HG03457 (cell line): ENCODE measurements around the gene PRR13.
"Not testable (repeated sequence)": the region's sequence is repeated elsewhere in the genome, so short reads cannot be mapped to it uniquely, and the experiment has no call there.

Experiments used
- ATAC-seq: cut with Tn5 transposase; IDR thresholded peaks from one replicate; pipeline ENCODE4 v1.9.1; 2021; ENCODE audit warnings: moderate number of reproducible peaks; ENCODE audit not compliant: unreplicated experiment

Gene PRR13

DNA sequence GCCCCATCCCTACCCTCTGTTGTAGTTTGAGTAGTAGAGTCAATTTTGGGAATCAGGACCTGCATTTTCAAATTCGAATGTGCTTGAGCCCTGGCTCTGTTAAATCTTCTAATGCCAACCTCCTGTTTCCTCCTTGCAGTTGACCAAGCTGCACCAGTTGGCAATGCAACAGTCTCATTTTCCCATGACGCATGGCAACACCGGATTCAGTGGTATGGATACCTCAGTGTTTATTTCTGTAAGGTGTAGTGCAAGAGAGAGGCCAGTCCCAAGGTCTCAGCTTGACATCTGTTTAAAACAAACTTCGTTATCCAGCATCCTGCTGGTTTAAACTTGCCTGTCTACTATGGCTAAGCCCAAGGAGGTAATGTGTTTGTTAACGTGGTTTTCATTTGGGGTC is 25.5 kb downstream of the PRR13 start:
- no peak for ATAC-seq

DNA sequence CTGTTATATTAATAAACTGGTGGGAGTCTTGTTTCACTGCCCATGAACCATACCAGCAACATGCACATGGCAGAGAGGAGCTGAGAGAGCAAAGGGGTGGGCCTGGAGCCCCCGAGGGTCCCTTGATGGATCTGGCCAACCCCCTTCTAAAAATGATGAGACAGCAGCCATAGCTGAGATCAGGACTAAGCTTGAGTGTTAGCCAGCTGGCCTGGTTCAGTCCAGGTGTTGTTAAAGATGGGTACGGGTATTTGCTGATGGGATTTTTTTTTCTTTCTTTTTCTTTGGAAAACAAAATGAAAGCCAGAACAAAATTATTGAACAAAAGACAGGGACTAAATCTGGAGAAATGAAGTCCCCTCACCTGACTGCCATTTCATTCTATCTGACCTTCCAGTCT is 26.3 kb downstream of the PRR13 start:
- ATAC-seq, result no peak

DNA sequence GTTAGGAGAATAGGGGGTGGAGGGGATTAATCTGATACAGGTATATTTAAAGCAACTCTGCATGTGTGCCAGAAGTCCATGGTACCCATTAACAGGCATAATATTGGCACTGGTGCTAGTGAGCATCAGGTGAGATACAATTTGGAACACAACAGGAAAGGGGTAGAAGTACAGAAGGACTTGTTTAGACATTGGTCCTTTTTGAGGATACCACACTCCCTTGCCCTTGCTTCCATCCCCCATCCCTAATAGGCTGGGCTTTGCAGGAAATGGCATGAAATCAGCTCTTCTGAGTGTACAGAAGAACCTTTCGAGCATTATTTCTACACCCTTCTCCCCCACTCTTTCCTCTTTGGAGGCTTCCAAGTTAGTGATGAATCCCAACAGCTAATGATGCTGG is 26.7 kb downstream of the PRR13 start:
- ATAC-seq, result no peak

DNA sequence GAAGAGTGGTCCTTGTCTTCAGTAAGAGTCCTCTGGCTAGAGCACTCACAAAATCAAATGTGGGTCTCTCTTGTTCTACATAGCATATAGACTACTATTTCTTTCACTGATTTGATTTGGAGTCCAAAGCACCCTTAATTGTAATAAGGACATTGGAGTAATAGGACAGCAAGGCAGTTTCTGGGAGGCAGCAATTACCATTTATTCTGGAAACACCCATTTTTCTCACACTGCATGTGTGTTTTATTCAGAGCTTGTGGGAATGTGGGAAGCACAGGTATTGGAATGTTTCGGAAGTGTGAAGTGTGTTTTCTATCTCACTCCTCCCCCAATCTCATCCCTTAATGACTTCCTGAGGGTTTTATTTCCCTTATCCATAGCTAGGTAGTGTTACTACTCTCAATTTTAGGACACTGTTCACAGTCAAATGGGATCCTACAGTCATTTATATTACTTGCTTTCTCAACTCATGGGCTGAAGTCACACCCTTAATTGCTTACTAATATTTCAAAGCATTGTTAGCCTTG is 30.6 kb downstream of the PRR13 start:
- ATAC-seq, result no peak

DNA sequence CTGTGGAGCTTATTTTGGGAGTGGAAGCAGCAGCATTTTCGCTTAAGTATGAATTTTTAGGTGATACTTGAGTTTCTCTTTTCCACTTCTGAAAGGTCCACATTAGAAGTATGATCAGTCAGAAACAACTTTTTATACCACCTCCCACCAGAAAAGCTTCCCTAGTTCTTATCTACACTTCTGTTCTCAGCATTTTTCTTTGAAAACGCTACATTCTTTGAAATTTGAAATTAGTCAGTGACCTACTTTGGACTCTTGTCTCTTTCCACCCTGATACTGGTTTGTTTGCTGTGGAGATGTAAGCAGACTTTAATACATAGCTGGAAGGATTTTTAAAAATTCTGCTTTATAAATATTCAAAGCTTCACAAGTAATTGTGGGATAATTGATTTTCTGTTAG is 32.5 kb downstream of the PRR13 start:
- no peak for ATAC-seq

DNA sequence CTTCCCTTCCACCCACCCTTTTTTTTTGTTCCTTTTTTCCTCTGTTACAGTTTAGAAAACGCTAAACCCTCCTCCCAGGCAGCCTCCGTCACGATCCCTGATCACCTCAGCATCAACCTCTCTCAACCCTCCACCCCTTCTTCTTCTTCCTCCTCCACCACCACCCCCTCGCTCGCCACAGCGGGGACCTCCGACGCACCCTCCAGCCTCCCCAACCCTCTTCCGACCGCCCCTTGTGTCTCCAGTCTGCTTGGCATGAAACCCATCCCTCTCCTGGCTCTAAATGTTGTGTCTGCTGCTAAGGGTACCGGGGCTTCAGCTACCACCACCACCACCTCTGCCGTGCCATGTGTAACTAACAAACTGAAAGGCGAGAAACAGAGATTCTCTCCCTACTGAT is 33.3 kb downstream of the PRR13 start:
- ATAC-seq, result no peak

DNA sequence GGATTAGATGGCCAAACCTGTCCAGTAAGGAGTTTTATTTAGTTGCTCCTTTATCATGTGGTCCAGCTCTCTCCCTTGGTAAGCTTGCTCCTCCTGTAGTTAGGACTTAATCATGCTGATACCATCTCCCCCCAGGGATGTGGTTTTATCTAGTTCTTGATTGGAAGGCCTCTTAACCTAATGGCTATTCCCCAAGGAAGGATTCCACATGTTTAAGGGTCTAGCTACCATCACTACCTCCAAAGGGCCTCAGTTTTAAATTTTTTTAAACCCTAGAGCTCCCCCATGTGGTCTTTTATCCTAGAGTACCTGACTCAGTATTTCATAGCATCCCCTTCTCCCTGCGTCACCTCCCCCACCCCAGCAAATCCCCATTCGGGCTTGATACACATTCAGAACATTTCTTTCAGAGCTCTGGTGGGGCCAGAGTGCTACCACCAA is 35.3 kb downstream of the PRR13 start:
- ATAC-seq, result no peak

DNA sequence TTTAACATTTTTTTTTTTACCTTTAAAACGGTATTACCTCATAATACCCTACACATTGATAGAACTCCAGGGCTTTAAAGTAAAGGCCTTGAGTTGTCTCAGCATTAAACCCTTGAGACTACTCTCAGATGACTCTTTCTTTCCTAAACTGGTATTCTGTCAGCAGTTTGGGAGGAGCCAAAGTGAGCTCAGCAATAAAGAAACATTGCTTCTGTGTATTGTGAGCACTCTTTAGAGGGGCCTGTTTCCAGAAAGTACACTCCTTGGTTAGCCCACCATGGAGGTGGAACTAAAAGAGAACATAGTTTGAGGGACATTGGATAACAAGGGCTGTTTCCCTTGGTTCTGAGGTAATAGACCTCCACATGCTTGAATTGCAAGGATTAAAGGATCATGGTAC is 37.3 kb downstream of the PRR13 start:
- ATAC-seq, result no peak

DNA sequence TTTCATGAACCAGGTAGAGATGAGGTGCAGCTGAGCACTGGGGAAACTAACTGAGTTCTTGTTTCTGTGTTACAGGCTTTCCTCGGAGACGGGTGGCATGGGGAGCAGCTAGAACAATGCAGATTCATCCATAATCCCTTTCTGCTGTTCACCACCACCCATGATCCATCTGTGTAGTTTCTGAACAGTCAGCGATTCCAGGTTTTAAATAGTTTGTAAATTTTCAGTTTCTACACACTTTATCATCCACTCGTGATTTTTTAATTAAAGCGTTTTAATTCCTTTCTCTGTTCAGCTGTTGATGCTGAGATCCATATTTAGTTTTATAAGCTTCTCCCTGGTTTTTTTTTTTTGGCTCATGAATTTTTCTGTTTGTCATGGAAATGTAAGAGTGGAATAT is 37.8 kb downstream of the PRR13 start:
- ATAC-seq, result no peak

DNA sequence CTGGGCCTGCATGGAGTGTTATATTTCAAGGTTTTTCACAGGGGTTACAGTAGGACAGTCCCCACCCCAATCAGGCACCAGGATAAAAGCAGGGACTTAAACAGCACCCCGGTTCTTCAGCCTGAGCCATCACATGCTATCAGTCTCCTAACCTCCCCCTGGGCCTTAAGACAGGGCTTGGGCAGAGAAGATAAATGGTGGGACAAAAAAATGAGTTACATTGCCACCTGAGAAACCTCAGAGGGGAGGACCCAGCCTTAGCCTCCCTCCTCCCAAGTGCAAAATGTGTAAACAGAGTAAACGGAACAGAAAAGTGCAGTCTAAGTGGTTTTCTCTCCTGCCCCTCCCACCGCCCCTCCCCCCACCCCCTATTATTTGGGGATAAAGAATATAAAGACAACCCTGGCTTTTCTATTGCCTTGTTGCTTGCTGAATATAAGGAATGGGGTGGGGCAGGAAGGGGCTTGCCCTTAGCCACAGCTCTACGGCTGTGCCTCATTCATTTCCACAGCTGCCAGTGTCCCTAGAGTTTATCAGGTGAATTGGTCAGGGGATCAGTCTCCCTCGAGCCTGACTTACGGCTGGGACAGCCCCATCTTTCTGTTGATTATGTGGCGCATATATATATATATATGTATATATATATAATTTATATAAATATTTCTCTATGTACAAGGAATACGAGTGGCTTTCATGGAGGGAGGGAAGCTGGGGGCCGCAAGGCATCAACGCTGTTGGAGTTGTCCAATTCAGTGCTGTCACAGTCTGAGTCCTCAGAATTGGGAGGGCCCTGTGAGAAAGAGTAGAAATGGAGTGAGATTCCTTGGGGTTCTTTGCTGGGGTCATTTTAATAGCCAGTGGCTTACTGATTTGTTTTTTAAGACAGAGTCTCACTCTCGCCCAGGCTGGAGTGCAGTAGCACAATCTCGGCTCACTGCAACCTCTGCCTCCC is 39.2 kb downstream of the PRR13 start:
- no peak for ATAC-seq

DNA sequence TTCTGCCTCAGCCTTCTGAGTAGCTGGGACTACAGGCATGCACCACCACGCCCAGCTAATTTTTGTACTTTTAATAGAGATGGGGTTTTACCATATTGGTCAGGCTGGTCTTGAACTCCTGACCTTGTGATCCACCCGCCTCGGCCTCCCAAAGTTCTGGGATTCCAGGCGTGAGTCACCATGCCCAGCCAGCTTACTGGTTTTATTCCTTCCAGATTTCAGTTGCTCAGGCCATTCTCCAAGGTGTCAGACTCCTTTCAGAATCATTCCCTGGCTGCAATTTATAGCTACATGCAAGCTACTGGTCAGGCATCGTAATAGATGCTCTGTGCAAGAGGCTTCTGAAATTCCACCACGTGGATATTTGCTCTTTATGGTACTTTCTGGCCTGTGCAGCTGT is 39.9 kb downstream of the PRR13 start:
- not testable (repeated sequence) for ATAC-seq

DNA sequence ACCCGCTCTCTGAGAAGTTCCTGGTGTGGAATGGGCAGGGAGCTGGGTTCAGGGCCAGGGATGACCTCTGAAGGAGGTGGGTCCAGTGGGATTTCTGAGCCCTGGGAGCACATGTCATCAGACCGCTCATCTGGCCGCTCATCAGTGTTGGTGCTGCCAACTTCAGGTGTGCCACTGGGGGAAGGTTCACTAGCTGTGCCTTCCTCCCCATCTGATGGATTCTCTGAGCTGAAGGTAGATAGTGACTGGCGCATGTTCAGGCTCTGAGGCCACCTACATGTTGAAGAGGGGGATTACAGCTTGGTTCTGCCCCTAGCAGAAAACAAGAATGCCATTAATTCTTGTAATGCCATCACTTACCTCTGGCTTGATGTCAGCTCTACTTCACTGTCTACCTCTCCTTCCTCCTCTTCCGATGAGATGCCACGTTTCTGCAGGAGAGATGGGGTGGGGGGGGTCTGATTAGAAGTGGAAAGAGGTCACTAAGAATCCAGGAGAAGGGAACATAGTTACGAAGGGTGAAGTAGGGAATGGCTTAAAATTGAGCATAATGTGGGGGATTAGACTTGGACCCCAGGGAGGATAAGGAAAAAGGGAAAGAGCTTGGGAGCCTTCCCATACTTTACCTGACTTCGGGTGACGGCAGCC is 40.5 kb downstream of the PRR13 start:
- ATAC-seq, result no peak

DNA sequence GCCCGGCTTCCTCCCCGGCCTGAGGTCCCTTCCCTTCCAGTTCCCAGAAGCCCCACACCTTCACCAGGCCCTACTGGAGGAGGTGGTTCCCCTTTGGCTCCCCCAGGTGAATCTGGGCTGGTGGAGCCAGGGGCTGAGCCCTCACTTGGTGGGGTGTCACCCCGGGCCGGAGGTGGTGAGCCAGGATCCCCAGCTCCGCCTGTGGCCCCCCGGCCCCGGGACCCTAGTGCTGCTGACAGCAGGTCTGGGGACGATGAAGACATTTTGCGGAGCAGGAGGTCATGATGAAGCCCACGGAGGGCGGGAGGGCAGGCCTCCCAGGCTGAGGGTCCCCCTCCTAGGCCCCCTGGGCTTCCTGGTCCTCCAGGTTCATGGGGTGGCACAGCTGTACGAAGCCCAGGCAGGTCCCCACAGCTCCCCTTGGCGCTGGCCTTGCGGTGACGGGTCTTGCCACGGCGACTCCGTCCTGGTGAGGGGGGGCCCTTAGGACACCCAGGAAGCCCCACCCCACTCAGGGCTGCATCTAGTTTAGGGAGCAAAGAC is 41.2 kb downstream of the PRR13 start:
- ATAC-seq, result no peak

DNA sequence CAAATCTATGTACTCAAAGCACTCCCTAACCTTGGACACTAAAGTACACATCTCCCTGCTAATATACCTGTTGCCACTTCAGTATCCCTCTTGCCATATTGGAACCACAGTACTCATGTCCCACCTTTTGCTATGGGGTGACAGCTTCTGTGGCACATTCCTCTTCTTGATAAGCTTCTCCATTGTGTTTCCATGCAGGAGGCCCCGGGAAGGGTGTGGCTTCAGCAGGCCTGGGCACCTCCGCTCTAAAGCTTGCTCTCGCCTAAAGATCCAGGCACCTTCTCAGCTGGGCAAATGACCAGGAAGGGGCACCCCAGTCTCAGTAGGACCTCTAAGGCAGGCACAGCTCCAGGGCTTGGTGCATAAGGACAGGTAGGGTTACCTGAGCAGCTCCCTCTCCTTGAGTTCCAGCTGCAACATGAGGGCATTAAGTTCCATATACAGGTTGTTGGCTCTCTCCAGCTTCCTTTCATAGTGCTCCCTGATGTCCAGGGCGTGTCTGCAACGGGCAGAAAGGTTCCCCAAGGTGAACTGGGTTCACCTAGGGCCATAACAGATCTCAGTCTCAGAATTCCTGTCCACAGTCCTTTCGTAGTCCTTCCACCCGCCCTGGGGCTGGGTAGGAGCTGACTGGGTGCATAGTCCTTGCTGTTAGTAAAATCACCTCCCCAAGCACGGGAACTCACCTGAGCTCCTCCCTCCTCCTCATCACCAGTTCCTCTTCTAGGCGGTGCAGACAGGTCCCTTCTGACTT is 41.9 kb downstream of the PRR13 start:
- ATAC-seq, result no peak

DNA sequence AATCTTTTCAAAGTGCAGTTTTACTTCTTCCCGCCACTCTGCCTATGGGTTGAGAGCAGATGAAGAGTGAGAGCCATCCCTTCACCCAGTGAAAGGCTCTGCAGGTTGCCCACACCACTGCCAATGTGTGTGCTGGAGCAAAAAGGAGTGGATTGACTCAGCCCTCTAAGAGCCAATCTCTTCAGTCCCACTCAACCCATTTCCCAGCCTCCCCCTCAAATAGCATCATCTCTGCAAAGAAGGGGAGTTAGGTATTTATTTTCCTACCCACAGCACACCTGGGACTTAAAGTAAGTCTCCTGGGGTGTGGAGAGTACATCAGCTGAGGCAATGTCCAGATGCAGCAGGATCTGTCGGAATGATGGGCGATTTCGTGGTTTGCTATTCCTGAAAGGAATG is 42.4 kb downstream of the PRR13 start:
- no peak for ATAC-seq

DNA sequence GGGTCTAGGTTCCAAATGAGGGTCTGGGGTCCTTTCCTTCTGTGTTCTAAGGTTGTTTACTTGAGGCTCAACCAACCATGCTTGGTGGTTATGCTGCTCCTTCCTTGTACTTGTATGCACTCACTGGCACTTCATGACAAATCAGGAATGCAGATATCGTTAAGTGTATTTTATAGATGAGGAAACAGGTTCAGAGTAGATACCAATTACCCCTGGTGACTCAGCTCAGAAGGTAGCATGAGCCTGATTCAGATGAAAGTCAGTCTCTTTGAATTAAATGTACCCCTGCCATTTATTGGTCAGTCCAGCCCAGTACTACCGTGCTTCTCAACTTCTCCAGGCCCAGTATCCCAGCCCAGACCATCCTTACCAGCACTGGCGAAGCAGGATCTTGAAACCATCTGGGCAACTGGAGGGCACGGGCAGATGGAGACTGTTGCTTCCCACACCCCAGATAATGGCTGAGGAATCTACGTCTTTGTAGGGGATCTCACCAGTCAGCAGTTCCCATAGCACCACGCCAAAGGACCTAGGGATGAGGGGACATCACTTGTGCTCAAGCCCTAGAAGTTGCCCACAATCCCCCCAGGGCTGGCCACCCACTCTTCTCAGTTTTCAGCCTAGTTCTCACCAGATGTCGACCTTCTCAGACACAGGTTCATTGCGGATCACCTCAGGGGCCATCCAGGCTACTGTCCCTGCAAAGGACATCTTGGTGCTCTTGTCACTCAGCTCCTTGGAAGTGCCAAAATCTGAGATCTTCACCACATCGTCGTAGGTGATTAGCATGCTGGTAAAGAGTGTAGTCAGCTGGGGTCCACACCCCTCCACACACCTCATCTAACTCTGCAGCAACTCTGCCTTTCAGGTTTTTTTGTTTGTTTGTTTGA is 43.4 kb downstream of the PRR13 start:
- no peak for ATAC-seq

DNA sequence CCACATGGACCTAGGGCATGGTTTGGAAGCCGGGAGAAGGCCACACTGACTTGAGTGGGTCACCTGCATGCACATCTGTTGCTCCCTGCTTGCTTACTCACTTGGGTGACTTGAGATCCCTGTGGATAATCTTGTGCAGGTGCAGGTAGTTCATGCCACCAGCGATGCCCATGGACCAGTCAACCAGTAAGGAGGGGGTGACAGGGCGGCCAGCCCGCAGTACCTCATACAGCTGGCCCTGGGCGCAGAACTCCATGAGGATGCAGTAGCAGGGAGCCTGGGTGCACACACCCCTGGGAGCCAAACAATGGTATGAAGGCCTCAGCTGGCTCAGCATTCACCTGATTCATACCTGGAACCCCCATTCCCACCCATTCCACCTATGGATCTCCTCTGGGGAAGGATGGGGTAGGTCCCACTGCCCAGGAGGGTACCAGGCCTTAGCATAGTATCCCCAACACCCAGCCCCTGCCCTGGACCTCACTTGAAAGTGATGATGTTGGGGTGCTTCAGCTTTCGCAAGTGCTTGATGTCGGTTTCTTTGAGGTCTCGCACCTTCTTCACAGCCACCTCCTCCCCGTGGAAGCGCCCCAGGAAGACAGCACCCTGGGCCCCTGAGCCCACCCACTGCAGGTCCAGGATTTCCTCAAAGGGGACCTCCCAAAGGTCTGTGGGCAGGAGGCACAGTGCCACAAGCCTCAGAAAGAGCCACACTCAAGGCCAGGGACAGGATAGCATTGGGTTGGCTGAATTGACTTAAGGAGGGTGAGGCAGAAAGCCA is 44.6 kb downstream of the PRR13 start:
- no peak for ATAC-seq

DNA sequence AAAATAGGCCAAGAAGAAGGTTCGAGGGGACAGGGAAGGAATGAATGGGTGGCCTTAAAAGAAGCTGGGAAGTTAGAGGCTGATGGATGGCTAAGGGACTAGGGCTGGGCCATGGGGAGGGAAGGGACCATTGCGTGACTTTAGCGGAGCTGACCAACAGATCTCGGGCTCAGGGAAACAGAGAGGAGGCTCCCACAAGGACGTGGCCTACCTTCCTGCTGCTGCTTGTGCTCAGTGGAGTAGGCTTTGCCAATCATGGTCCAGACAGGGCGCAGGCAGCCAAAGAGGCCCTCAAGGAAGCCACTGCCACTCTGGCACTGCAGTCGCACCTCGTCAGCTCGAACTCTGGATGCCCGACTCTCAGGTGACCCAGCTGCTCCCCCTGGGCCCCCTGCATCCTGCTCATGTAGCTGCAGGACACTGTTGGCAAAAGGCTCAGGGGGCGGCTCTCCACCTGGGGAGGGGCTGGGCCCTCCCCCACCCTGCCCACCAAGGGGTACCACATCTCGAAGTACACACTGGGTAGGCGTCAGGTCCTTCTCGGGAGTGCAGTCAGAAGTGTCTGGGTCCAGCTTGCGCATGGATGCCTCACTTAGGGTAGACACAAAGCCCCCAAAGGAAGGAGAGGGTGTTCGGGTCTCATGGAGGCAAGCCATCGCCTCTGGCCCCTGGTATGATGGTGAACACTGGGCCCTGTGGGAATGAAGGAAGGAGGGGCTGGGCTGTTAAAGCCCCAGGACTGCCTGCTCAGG is 45.4 kb downstream of the PRR13 start:
- no peak for ATAC-seq
